CD4-positive, alpha-beta T cell treated with Interleukin-6 at 100 ng/mL for 8 hours (primary cell): Measurements from ENCODE around the gene SLC12A6.
A peak's percentile ranks its signal among the peaks of the same experiment; 100 is the strongest.
"Not testable (repeated sequence)": the region's sequence is repeated elsewhere in the genome, so short reads cannot be mapped to it uniquely, and the experiment has no call there.

ENCODE experiments used
- DNase-seq: peaks from one replicate; pipeline ENCODE4 v3.0.0-alpha.2; 2020; ENCODE audit warnings: mixed read lengths, low spot score

SLC12A6 gene

DNA sequence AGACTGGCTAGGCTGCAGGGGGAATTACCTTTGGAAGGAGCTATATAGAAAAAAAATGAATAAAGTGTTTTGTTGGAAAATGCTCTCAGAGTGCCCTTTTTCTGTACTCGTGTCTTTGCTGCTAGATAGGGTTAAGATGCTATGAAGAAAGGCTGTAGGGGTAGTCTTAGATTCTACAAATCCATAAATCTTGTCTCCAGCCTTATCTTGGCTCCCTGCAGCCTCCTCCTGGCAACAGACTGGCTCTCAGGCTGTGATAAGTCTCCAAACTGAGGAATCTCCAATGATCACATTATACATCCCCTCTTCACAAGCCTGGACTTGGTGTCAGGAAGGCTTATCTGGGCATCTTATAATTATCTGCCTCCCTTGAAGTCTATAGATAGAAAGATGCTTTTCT, 20.1 kb upstream of the SLC12A6 start:
- no peak for DNase-seq

DNA sequence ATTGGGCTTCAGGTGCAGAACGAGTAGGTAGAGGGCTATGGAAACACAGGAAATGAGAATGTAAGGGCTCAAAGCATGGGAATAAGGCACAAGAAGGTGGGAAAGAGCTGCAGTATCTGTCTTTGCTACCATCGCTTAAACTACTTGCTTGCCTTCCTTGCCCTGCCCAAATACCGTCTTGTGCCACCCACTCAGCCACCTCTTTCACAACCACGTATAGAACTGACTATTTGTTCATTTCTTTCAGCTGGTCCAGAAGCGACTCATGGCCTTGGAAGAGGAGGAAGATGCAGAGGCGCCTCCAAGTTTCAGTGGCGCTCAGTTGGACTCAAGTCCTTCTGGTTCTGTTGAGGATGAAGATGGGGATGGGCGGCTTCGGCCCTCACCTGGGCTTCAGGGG, 17.7 kb upstream of the SLC12A6 start:
- no peak for DNase-seq

DNA sequence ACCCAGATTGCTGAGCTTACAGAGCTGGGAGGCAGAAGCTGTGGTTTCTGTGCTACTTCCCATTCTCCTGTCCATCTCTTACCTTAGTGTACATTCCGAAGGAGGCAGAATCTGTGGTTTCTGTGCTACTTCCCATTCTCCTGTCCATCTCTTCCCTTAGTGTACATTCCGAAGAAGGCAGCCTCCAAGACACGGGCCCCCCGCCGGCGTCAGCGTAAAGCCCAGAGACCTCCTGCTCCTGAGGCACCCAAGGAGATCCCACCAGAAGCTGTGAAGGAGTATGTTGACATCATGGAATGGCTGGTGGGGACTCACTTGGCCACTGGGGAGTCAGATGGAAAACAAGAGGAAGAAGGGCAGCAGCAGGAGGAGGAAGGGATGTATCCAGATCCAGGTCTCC, 16.7 kb upstream of the SLC12A6 start:
- no peak for DNase-seq

DNA sequence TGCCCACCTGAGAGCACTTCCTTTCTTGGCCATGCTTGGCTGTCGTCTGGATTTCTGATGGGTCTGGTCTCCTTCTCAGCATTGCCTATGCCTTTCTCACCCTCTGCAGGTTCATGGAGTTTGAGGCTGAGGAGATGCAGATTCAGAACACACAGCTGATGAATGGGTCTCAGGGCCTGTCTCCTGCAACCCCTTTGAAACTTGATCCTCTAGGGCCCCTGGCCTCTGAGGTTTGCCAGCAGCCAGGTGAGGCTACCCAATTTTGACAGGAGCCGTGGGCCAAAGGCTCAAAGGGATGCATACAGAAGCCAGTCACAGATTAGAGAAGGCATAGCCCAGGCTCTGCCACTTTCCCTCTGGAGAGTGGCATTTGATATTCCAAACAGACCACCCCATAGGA, 16.0 kb upstream of the SLC12A6 start:
- DNase-seq, result no peak

DNA sequence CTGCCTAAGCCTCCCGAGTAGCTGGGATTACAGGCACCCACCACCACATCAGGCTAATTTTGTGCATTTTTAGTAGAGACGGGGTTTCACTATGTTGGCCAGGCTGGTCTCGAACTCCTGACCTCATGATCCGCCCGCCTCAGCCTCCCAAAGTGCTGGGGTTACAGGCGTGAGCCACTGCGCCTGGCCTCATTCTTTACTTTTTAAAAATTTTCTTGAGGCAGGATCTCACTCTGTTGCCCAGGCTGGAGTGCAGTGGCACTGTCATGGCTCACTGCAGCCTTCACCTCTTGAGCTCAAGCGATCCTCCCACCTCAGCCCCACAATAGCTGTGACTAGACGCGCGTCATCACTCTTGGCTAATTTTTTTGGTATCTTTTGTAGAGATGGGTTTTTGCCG, 15.4 kb upstream of the SLC12A6 start:
- not testable (repeated sequence) for DNase-seq

DNA sequence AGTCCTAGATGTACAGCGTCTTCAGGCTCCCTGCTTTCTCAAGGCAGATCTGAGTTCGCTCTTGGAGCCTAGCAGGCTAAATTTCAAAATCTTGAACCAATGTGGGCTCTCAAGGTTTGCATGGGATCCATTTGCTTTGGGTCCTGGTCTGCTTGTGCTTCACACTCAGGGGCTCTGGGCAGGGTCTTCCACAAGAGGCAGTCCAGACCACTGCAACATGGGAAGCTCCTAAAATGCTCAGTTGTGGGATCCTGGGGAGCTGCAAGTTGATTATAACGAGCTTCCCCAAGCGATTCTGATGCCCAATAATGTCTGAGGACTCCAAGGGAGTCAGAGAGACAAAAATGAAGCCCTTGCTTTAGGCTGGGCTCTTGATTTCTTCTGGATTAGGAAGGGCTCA, 12.2 kb upstream of the SLC12A6 start:
- no peak for DNase-seq

DNA sequence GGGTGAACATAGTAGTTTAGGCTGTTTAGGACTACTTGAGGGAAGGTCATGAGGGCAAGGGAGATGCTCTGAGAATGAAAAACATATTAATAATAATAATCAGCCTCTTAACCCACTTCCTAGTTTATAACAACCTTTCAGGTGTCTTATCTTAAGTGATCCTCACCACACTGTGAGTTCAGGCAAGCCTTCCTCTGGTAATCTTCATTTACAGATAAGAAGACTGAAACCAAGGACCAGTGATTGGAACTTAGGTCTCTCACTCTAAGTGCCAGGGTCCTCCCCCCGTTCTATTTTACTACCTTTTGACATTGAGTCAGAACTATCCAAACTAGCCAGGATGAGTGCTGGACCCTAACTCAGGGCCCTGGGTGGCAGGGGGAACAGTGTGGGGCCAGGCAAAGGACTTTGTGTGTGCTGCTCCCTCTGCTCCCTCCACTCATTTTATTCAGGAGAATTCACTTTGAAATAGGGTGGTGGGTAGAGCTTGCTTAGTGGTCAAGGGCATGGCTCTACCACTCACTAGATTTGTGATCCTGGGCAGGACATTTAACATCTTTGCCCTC, 11.2 kb upstream of the SLC12A6 start:
- DNase-seq, result no peak

DNA sequence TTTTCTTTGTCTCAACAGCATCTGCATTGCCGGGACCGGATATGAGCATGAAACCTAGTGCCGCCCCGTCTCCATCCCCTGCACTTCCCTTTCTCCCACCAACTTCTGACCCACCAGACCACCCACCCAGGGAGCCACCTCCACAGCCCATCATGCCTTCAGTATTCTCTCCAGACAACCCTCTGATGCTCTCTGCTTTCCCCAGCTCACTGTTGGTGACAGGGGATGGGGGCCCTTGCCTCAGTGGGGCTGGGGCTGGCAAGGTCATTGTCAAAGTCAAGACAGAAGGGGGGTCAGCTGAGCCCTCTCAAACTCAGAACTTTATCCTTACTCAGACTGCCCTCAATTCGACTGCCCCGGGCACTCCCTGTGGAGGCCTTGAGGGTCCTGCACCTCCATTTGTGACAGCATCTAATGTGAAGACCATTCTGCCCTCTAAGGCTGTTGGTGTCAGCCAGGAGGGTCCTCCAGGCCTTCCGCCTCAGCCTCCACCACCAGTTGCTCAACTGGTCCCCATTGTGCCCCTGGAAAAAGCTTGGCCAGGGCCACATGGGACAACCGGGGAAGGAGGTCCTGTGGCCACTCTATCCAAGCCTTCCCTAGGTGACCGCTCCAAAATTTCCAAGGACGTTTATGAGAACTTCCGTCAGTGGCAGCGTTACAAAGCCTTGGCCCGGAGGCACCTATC, 10.5 kb upstream of the SLC12A6 start:
- no peak for DNase-seq

DNA sequence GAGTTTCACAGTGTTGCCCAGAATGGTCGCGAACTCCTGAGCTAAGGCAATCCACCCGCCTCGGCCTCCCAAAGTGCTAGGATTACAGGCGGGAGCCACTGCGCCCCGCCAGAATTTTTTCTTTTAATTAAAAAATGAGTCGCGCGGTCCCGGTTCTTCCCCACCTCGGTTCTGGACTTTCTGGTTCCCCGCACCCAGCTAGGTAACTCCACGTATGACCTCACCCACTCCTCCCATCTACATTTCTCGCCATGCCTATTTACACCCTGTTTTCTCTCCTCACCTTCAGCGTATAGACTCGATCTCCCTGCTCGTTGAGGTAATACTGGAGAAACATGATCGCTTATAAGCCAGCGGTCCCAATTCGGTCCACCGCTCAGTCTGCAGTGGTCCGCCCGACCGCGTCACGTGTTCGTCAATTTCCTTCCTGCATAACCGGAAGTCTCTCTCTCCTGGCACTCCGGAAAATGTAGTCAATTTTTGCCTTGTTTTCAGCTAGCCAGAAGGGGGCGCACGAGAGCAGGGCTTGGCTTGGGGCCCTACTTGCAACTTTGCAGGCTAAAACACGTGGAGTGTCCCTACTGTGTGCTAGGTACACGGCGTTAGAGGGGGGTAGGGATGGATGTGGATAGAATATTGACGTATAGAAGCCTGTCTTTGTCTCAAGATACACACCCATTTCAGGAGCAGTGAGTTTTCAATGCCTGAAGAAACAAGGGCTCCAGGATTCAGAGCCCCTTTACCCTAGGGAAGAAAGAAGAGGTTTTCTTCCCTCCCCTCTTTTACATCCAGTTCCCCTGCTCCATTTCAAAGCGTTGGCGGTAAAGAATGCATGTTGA, 5.4 kb upstream of the SLC12A6 start, which contains the start of the genes NOP10 and NUTM1:
NOP10 (minus strand) TSS at position 400 of the 839 bp plus-strand sequence; CDS start at position 337, 63 bp downstream.
NUTM1 (plus strand) TSS at position 579 of the 839 bp plus-strand sequence. CDS start 382 bp downstream, outside the sequence.
- DNase-seq, result peak; percentile 91

DNA sequence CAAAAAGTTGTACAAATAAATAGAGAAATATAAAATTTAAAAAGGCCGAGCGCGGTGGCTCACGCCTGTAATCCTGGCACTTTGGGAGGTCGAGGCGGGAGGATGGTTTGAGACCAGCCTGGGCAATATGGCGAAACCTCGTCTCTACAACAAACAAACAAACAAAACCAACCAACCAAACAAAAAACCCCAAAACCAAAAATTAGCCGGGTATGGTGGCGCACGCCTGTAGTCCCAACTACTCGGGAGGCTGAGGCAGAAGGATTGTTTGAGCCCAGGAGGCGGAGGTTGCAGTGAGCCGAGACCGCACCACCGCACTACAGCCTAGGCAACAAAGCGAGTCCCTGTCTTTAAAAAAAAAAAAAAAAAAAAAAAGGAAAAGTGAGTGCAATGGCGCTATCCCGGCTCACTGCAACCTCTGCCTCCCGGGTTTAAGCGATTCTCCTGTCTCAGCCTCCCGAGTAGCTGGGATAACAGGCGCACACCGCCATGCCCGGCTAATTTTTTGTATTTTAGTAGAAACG, 4.7 kb upstream of the SLC12A6 start:
- DNase-seq, result not testable (repeated sequence)

DNA sequence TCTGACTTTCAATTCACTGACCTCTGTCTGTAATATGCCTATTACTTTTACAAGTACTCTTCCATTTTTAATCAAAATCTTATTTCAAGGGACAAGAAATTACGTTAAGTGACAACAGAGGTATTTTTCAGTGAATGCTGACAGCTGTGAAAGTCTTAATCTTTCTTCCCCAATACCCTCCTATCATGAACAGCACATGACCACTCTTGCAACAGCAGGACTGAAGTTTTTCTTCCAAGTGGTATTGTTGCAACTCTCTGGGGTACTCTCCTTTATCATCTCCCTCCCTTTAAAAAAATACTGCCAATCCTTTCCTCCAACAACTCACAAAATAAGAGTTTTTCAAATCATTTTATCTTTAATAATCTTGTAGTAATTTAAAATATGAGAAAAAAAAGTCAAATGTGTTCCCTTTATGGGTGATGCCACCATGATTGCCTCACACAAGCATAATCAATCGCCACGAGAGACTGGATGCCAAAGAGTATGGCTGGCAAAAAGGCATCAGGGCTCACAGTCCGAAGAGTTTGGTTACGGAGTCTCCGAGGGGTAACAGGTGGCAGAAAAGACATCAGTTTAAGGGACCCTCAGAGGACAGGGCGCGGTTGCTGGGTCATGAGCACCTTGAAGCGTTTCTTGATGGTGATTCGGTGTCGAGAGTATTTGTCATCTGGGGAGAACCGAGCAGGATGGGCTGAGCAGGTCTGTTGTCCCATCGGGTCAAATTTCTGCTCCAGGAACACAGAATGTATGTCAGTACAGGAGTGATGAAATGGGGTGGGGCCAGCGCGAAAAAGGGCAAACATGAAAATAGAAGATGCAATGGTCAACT, 4.0 kb upstream of the SLC12A6 start:
- DNase-seq, result no peak

DNA sequence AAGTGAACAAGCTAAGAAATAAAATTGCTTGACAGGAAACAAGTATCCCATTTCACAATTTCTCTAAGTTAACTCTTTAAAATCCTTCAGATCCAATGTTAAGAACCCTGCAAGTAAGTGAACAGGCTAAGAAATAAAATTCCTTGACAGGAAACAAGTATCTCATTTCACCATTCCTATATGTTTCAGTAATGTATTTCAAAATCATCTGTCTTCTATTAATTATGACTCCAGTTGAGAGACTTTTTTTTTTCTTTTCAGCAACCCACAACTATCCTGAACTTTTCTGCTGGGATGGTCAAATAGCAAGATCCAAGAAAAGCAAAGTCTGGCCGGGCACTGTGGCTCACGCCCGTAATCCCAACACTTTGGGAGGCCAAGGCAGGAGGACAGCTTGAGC, 2.4 kb upstream of the SLC12A6 start:
- no peak for DNase-seq

DNA sequence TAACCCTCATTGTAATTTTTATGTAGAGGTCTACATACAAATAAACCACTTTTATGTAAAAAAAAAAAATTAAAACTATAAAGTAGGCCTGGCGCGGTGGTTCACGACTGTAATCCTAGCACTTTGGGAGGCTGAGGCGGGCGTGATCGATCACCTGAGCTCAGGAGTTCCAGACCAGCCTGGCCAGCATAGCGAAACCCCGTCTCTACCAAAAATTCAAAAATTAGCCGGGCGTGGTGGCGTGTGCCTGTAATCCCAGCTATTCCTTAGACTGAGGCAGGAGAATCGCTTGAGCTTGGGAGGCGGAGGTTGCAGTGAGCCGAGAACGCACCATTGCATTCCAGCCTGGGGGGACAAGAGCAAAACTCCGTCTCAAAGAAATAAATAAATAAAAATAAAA, 766 bp upstream of the SLC12A6 start:
- no peak for DNase-seq

DNA sequence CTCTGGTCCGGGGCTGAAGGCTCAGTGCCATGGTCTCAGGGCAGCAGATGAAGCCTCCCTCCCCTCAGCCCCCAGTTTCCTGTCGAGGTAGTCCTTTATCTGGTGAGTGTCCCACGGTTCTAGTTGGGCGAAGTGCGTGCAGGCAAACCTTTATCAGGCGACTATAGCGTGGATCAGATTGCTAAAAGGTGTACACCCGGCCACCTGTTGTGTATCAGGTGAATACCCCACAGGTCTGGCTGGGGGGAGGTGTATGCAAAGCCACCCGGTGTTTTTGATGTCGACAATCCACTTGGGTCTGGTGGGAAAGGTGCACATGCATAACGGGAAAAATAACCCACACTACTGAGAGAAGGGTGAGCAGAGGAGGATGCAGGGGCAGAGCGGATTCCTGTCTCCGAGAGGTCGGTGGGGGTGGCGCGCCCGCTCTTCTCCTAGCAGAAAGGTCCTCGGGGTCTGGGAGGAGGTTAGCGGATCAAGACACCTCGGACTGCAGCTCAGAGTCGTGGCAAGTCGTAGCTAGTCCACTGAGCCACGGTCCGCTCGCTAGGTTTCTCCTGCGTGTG, 507 bp downstream of the SLC12A6 start:
- peak; percentile 31 for DNase-seq

DNA sequence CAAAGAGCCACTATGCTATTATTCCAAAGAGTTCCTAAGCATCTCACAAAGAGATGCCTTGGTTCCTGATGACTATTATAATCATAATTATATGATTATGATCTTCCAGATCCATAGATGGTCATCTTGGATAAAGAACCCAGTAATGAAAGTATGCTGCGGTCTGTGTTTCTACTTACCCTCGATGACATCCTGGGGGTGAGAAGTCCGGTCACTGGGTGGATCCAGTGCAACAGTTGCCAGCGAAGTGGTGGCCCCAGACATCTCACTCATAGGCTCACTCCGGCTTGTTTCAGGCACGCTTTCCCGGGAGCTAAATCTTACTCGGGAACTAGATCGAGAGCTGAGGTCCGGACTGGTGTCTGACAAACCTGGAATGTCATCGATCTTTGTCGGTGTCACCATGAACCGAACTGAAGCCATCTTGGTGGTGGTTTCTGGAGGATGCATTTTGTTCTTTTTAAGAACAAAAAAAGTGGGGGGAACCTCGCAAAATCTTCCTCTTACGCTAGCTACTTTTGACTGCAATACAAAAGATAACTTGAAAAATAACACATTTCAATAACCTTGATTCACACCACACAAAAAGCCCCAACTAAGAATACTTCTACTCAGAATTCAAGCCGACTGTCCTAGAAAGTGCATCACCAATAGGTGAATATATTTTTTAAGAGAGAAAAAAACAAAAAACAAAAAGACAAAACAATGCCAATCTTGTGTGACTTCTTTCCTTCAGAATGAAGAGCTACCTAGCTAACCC, 1.2 kb downstream of the SLC12A6 start:
- DNase-seq, result no peak

DNA sequence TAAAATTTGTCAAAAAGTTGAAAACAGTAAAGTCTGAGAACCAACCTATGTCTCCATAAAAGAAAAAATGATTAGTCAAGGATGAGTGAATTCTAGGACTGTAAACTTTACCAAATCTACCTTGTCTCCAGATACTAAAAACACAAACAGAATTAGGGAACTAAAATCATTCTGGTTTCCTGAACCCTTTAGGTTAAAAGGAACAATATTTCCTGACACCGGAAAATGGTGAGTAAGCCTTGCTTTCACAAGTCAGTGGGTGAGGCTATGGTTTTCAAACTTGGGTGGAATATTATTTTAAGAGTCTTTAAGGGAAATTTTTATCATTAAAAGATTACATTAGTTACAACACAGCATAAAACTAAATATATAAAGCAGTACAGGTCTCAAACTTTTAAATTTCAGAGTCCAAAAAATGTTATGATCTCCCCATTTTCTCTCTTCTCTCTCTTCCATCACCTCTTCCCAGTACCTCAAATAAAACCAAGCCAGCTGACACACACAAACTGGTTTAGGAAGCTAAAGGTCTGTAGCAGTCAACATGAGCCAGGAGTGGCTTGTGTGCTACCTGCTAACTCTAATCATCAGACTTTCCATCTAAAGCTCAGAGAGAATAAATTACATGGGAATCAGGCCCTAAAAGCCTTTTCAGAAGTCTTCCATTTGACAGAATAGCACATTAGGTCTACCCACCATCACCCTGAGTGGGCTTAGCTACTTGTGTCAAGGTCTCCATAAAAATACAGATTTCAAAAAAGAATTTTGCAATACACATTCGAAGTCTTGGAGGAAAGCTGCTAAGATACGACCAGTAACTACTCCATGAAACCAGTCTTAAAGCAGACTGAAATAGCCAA, 2.2 kb downstream of the SLC12A6 start:
- peak; percentile 33 for DNase-seq

DNA sequence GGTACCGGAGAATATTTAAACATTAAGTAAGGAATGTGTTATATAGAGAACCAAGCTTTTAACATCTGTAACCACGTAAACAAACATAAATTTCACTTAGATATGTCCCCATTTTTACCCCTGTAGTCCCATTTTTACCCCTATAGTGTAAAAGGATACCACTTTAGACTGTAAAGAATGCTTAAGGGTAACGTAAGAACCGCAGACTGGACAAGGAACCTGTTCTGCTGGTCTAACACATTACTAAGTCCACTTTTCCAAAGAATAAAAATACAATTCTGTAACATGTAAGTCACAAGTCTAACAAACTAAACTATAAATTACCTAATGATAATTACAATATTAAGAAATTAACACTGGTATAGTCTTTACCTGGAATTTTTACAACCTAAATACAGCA, 2.9 kb downstream of the SLC12A6 start:
- DNase-seq, result no peak

DNA sequence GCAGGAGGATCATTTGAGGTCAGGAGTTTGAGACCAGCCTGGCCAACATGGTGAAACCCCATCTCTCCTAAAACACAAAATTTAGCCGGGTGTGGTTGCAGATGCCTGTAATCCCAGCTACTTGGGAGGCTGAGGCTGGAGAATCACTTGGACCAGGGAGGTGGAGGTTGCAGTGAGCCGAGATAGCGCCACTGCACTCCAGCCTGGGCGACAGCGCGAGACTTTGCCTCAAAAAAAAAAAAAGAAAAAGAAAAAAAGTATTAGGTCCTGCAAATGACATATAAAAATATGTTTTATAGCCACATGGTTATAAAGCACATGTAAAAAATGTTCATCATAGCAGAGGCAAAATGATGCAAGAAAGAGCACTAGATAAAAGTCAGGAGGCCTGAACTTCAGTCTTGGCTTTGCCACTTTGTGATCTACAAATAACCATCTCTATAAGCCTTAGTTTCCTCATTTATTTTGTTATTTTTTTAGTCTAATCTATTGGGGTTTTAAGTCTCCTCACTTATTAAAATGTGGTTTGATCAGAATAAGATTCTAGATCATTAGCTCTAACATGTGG, 4.9 kb downstream of the SLC12A6 start:
- no peak for DNase-seq

DNA sequence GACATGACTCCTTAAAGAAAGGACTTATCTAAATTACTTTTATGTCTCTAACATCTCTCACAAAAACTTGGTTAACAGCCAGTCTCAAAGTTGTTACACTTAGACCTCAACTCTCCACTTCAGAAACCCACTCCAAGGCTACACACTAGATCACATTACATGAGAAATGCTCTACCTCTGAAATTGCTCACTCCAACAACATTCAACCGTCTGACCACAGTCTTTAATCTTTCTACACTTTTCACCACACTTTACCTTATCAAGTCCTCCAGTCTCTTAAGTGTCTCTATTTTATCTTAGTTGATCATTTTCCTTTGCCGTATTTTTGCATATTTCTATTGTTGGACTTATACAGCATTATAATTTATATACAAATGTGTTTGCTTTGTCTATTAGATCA, 5.8 kb downstream of the SLC12A6 start:
- peak; percentile 33 for DNase-seq
